K562 (cell line): Measurements from ENCODE around the gene PPP1R9B. TPM values are rescaled to one million over a fixed set of nuclear protein-coding genes. Genes with fewer than 3 reads are reported as not detected.

ENCODE experiments used
- ATAC-seq: fragments of 200-7000 bp; cut with Tn5 transposase; 3 replicates; pipeline ENCODE4 v1.9.1; 2020; ENCODE audit warnings: moderate library complexity
- BruUV-seq: library from RNA; stranded (reverse); fragments of 400-500 nt; replicated peaks from 2 replicates; lab custom pipeline; 2021; lab: Mats Ljungman, UMichigan
- CTCF ChIA-PET: fragments of 300-600 bp; formaldehyde crosslinking; extraction: SDS; loops from one replicate; lab custom pipeline; 2021; ENCODE audit warnings: low intra/inter-chr PET ratio; lab: Yijun Ruan, JAX
- POLR2A ChIA-PET: fragments of 300-600, 350-650 bp; sonication (Branson Sonifier 250); formaldehyde crosslinking; extraction: SDS; loops from one replicate; lab custom pipeline; 2021; ENCODE audit warnings: antibody characterized with exemption, inconsistent platforms; lab: Yijun Ruan, JAX
- DNase-seq, 4 experiments: peaks; one replicate each; pipeline versions ENCODE4 v3.0.0 to v3.0.0-alpha.2; 2011 to 2018; ENCODE audit warnings: low spot score in 3 of 4, mixed read lengths in 3 of 4; ENCODE audit errors: extremely low read depth in 1 of 4
- FAIRE-seq: peaks from 2 replicates; lab custom pipeline; 2011; peaks lifted over from hg19 to GRCh38; lab: Jason Lieb, UNC
- H2AFZ ChIP-seq: 2 replicates; pipeline ENCODE4 v1.6.0; 2011; ENCODE audit warnings: low read depth, low read length, control low read depth, inconsistent platforms
- H3K27ac ChIP-seq: fragments of 200-600 bp; 3 replicates; pipeline ENCODE4 v1.8.0; 2011; ENCODE audit warnings: low read depth, mild to moderate bottlenecking, control low read depth, inconsistent platforms, low read length, moderate library complexity, mixed read lengths; ENCODE audit errors: extremely low read depth
- H3K27me3 ChIP-seq, 2 experiments: fragments of 300-600 bp in 1 of 2; 2 replicates in 1 of 2; 3 replicates in 1 of 2; pipeline versions ENCODE4 v1.6.0 to v1.8.0; 2011; ENCODE audit warnings: inconsistent platforms in 2 of 2, low read length in 2 of 2, mild to moderate bottlenecking in 1 of 2, mixed read lengths in 1 of 2, moderate library complexity in 1 of 2; ENCODE audit not compliant: control insufficient read depth in 2 of 2, insufficient read depth in 2 of 2
- H3K36me3 ChIP-seq: fragments of 300-600 bp; 3 replicates; pipeline ENCODE4 v1.8.0; 2011; ENCODE audit warnings: mild to moderate bottlenecking, low read length, inconsistent platforms; ENCODE audit not compliant: control insufficient read depth, insufficient read depth
- H3K4me1 ChIP-seq, 2 experiments: fragments of 200-600 bp in 1 of 2; replicated peaks in 1 of 2; 2 replicates in 1 of 2; 3 replicates in 1 of 2; pipeline versions ENCODE4 v1.5.1 to v1.8.0; 2011; ENCODE audit warnings: inconsistent platforms in 2 of 2, low read length in 2 of 2, mild to moderate bottlenecking in 1 of 2, mixed read lengths in 1 of 2, moderate library complexity in 1 of 2; ENCODE audit not compliant: control insufficient read depth in 2 of 2, insufficient read depth in 2 of 2
- H3K4me2 ChIP-seq: 2 replicates; pipeline ENCODE4 v1.6.1; 2011; ENCODE audit warnings: low read length, control low read depth, inconsistent platforms, mixed read lengths; ENCODE audit not compliant: insufficient read depth
- H3K4me3 ChIP-seq: fragments of 200-600 bp; sonication (generic), shearing (Covaris generic); 2 replicates; pipeline ENCODE4 v1.5.1; 2016; ENCODE audit warnings: control low read depth, inconsistent platforms
- H3K79me2 ChIP-seq: fragments of 200-600 bp; 3 replicates; pipeline ENCODE4 v1.8.0; 2011; ENCODE audit warnings: low read length, inconsistent platforms; ENCODE audit not compliant: control insufficient read depth, insufficient read depth
- H3K9ac ChIP-seq, 2 experiments: 2 replicates each; pipeline versions ENCODE4 v1.6.0 to v1.6.1; 2011; ENCODE audit warnings: low read depth in 2 of 2, low read length in 2 of 2, control low read depth in 1 of 2, inconsistent platforms in 1 of 2, mild to moderate bottlenecking in 1 of 2, mixed read lengths in 1 of 2; ENCODE audit not compliant: insufficient read depth in 1 of 2
- H3K9me1 ChIP-seq: one replicate; pipeline ENCODE4 v1.6.0; 2011; ENCODE audit warnings: inconsistent platforms, mild to moderate bottlenecking, low read length, moderate library complexity; ENCODE audit not compliant: control insufficient read depth, insufficient read depth
- H3K9me3 ChIP-seq: replicated peaks from 2 replicates; pipeline ENCODE4 v1.5.1; 2011; ENCODE audit warnings: low read depth, low read length, inconsistent platforms; ENCODE audit not compliant: control insufficient read depth, insufficient read depth
- H4K20me1 ChIP-seq: replicated peaks from 2 replicates; pipeline ENCODE4 v1.6.1; 2011; ENCODE audit warnings: low read length, inconsistent platforms, mixed read lengths; ENCODE audit not compliant: control insufficient read depth, insufficient read depth
- CAMTA2 ChIP-seq: fragments of 250-450 bp; sonication (Bioruptor Pico); conservative IDR thresholded peaks from 2 replicates; pipeline ENCODE4 v1.5.1; 2022
- CREBBP ChIP-seq: IDR thresholded peaks from one replicate; pipeline ENCODE4 v1.6.1; 2012; ENCODE audit warnings: low read depth, mild to moderate bottlenecking, control low read depth, inconsistent platforms, low read length
- ETS2 ChIP-seq: IDR thresholded peaks from 2 replicates; pipeline ENCODE4 v1.6.1; 2016; ENCODE audit warnings: borderline replicate concordance, missing genetic modification characterization, mild to moderate bottlenecking, moderate library complexity, missing compliant biosample characterization; ENCODE audit not compliant: poor library complexity, severe bottlenecking
- EWSR1 ChIP-seq: fragments of 450-650 bp; IDR thresholded peaks from 2 replicates; pipeline ENCODE4 v1.6.1; 2018; ENCODE audit warnings: borderline replicate concordance, mild to moderate bottlenecking, low read depth, moderate library complexity; ENCODE audit not compliant: partially characterized antibody
- GTF2B ChIP-seq: IDR thresholded peaks from 2 replicates; pipeline ENCODE4 v1.6.1; 2011; ENCODE audit not compliant: insufficient read length; ENCODE audit errors: extremely low read depth
- KAT7 ChIP-seq: sonication (generic); formaldehyde crosslinking; IDR thresholded peaks from 2 replicates; pipeline ENCODE4 v1.8.0; 2022; ENCODE audit warnings: missing genetic modification reagents, mild to moderate bottlenecking, borderline replicate concordance
- MEF2D ChIP-seq: conservative IDR thresholded peaks from 2 replicates; pipeline ENCODE4 v1.6.1; 2016; ENCODE audit warnings: low read depth, missing genetic modification characterization, missing compliant biosample characterization
- PCBP1 ChIP-seq: fragments of 200-400 bp; formaldehyde crosslinking; IDR thresholded peaks from 2 replicates; pipeline ENCODE4 v1.6.1; 2018; ENCODE audit warnings: mild to moderate bottlenecking, low read depth, low read length; ENCODE audit not compliant: poor library complexity, severe bottlenecking
- POLR2AphosphoS5 ChIP-seq: IDR thresholded peaks from 2 replicates; pipeline ENCODE4 v1.6.1; 2011; ENCODE audit warnings: mild to moderate bottlenecking, low read depth, low read length, moderate library complexity; ENCODE audit not compliant: control insufficient read depth, insufficient read depth
- SRSF7 ChIP-seq: fragments of 200-400 bp; formaldehyde crosslinking; optimal IDR thresholded peaks from 2 replicates; pipeline ENCODE3; 2017; ENCODE audit warnings: mild to moderate bottlenecking, low read depth, low read length
- TBL1XR1 ChIP-seq, 2 experiments: IDR thresholded peaks; 2 replicates each; pipeline ENCODE4 v1.6.1; 2012; ENCODE audit warnings: improper control_type of control experiment in 2 of 2, low read length in 2 of 2, mild to moderate bottlenecking in 1 of 2
- THRB ChIP-seq: fragments of 450-650 bp; formaldehyde crosslinking; conservative IDR thresholded peaks from 2 replicates; pipeline ENCODE4 v1.4.0; 2022; ENCODE audit warnings: mild to moderate bottlenecking, missing genetic modification characterization
- TSC22D4 ChIP-seq: fragments of 450-650 bp; IDR thresholded peaks from 2 replicates; pipeline ENCODE4 v1.6.1; 2016; ENCODE audit warnings: missing genetic modification characterization, missing biosample characterization, control low read depth
- WGBS: fragments of 100-300 bp; shearing (Covaris generic); methylation state at CpG from one replicate; pipeline ENCODE4 v1.1.6; 2016; ENCODE audit warnings: low coverage, mixed read lengths; ENCODE audit not compliant: insufficient coverage; ENCODE audit errors: missing lambda C conversion rate; 5-methylcytosine and 5-hydroxymethylcytosine counted together
- in situ Hi-C: fragments of 300-500 bp; cut with MboI; formaldehyde crosslinking; loops from 4 replicates; pipeline ENCODE4 v1.15.0; 2018; ENCODE audit warnings: inconsistent platforms, mixed read lengths
- intact Hi-C: fragments of 100-400 bp; cut with micrococcal nuclease; formaldehyde crosslinking; loops from 2 replicates; pipeline ENCODE4 v1.14.2; 2022
- polyA plus RNA-seq, 8 experiments: library from polyadenylated mRNA; depleted of rRNA in 4 of 8; stranded (reverse) in 5 of 8; unstranded in 3 of 8; fragments of >200 nt; fragmentation: Nextera tagmentation in 2 of 8; fragmentation: Illumina TruSeq in 1 of 8; extraction: Ambion mirVana in 2 of 8; extraction: Trizol in 1 of 8; gene quantifications; 2 replicates each; pipeline versions ENCODE4 v1.2.1 to v1.2.3, GENCODE V29; 2011 to 2014; ENCODE audit warnings: inconsistent platforms in 1 of 8, missing spikeins in 1 of 8
- total RNA-seq, 7 experiments: library from RNA; depleted of rRNA in 6 of 7; stranded (reverse); fragments of >200 nt in 6 of 7; fragmentation: Illumina TruSeq in 2 of 7; extraction: Trizol in 2 of 7; gene quantifications; 2 replicates each; pipeline versions ENCODE4 v1.2.1 to v1.2.3, GENCODE V29; 2011 to 2021; ENCODE audit warnings: low replicate concordance in 1 of 7

The PPP1R9B gene
- total and polyA plus RNA-seq, 9 of the 15 experiments (the other 6 are each of a cell fraction or from before 2014, with no cell fraction given) = 0.10 to 63.5 (median 24.7) TPM

- no peaks in the 10 kb centered on the region for H3K79me2 ChIP-seq
- FAIRE-seq = no peak
- H3K36me3 ChIP-seq = no peaks in the 10 kb centered on the region
- H3K4me3 ChIP-seq = no peak overlapping the region
- no peak for ATAC-seq
- H3K27ac ChIP-seq = no peak overlapping the region
- H3K27me3 ChIP-seq = peaks cover 60 to 87% of the 10 kb centered on the region in 2 experiments
- H3K9me1 ChIP-seq = no peaks in the 10 kb centered on the region
- 0 out of 4 replicates have a peak overlapping the region, but pooled peaks of 1 of the 2 experiments have one; percentile 30 for H3K9ac ChIP-seq
- WGBS = 6% methylated on average over 15 of the region's 17 CpGs
- ChIA-PET POLR2A (interaction anchor here (0.7 to 1.0 kb wide), 4 partner anchors 10 to 150 kb away, joined by 3 to 4 read pairs (median 4); no protein-coding TSS in a partner anchor), CTCF (no interaction called here)
- peaks cover 4 to 18% of the 10 kb centered on the region in 2 experiments; a peak in 4 of 5 replicates for H3K4me1 ChIP-seq
- intact Hi-C loops (no loop called here), in situ Hi-C loops (no loop called here)
- no TSS peak for BruUV-seq
- H2AFZ ChIP-seq = no peak overlapping the region
- H3K9me3 ChIP-seq = no peaks in the 10 kb centered on the region
- no peaks in the 10 kb centered on the region; the same call in 1 of the 2 replicates for H4K20me1 ChIP-seq
- H3K4me2 ChIP-seq = no peak overlapping the region
- no peak for DNase-seq
- TF ChIP-seq TSC22D4 (tag) = no peak
- no peak for TF ChIP-seq CREBBP
- no peak for TF ChIP-seq SRSF7
- no peak for TF ChIP-seq POLR2AphosphoS5
- no peak for TF ChIP-seq MEF2D
- no peak for TF ChIP-seq ETS2
- TF ChIP-seq GTF2B = no peak
- TF ChIP-seq TBL1XR1 (IDR thresholded peaks at IDR 0.05; ENCODE audit: low read length in 2 of 2) = no peak
- no peak for TF ChIP-seq KAT7
- TF ChIP-seq THRB (CRISPR knock-in tag) = no peak
- no peak for TF ChIP-seq EWSR1
- TF ChIP-seq PCBP1 = no peak
- no peak for TF ChIP-seq CAMTA2 (CRISPR knock-in tag)
Observed at GRCh38 chr17:50187751-50188530, 37.5 kb upstream of the PPP1R9B start.
